ENCODE measurements around the gene BOLL.
A peak's percentile ranks its signal among the peaks of the same experiment; 100 is the strongest.
"Not testable (repeated sequence)": the region's sequence is repeated elsewhere in the genome, so short reads cannot be mapped to it uniquely, and the experiment has no call there.

Gene BOLL

DNA sequence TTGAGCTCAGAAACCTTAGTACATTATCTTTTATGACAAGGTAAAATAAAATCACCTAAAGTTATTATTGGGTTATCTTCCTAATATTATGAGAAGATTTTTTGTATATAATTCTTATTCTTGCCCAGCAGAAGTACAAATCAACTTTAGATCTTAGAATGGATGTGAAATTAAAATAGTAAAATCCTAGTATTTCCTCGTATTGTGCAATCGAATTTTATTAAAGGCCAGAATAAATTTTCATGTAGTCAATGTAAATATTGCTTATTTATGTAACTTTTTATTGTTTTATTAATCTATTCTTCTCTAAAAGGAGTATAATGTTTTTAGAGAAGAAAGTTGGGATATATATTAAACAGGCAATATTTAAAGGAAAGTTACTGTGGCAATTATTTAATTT is 67.3 kb downstream of the BOLL start:
- H3K27me3 ChIP-seq (replicated peaks in 2 of 5; ENCODE audit: control insufficient read depth in 4 of 5, insufficient read depth in 5 of 5, low read length in 4 of 5), result no peaks in the 10 kb centered on the region
- no peak overlapping the region for H3K4me3 ChIP-seq (ENCODE audit: control insufficient read depth in 1 of 7, extremely low read depth in 1 of 7, insufficient read depth in 4 of 7, low read depth in 2 of 7, low read length in 6 of 7)
- no peak overlapping the region for H3K27ac ChIP-seq (ENCODE audit: insufficient read depth in 1 of 2, low read depth in 1 of 2, low read length in 2 of 2, poor library complexity in 1 of 2, severe bottlenecking in 2 of 2)
- WGBS (ENCODE audit: insufficient coverage), result no CpG with 5 or more reads among the region's 2 CpGs
- H3K4me1 ChIP-seq (ENCODE audit: control extremely low read depth in 1 of 4, control insufficient read depth in 4 of 4, insufficient read depth in 4 of 4, low read length in 3 of 4), result no peaks in the 10 kb centered on the region
- ChIA-PET CTCF (no interaction called here), POLR2A (no interaction called here)
- H3K9me3 ChIP-seq (ENCODE audit: control extremely low read depth in 1 of 5, control insufficient read depth in 4 of 5, insufficient read depth in 2 of 5, low read depth in 1 of 5, low read length in 4 of 5), result no peaks in the 10 kb centered on the region
- H3K36me3 ChIP-seq (ENCODE audit: control insufficient read depth in 4 of 4, insufficient read depth in 4 of 4, low read length in 3 of 4), result no peaks in the 10 kb centered on the region
- no peak for DNase-seq

GRCh38 chr2:197713271-197713670 is 71.8 kb downstream of the BOLL start:
- POLR2A ChIA-PET, result no interaction called here
- 100% methylated on average over 1 of the region's 3 CpGs for WGBS (ENCODE audit: insufficient coverage)
- Histone ChIP-seq H3K4me1 (ENCODE audit: control extremely low read depth in 1 of 4, control insufficient read depth in 4 of 4, insufficient read depth in 4 of 4, low read length in 3 of 4) (peaks cover under 1 to 12% (median 10%) of the 10 kb centered on the region in 4 experiments), H3K36me3 (ENCODE audit: control insufficient read depth in 4 of 4, insufficient read depth in 4 of 4, low read length in 3 of 4) (peaks cover 0 to 16% (median 4%) of the 10 kb centered on the region in 4 experiments), H3K4me3 (ENCODE audit: control insufficient read depth in 1 of 7, extremely low read depth in 1 of 7, insufficient read depth in 4 of 7, low read depth in 2 of 7, low read length in 6 of 7) (no peak overlapping the region), H3K27ac (ENCODE audit: insufficient read depth in 1 of 2, low read depth in 1 of 2, low read length in 2 of 2, poor library complexity in 1 of 2, severe bottlenecking in 2 of 2) (no peak overlapping the region), H3K9me3 (ENCODE audit: control extremely low read depth in 1 of 5, control insufficient read depth in 4 of 5, insufficient read depth in 2 of 5, low read depth in 1 of 5, low read length in 4 of 5) (no peaks in the 10 kb centered on the region), H3K27me3 (replicated peaks in 2 of 5; ENCODE audit: control insufficient read depth in 4 of 5, insufficient read depth in 5 of 5, low read length in 4 of 5) (no peaks in the 10 kb centered on the region)
- no peak for DNase-seq
- CTCF ChIA-PET, result interaction anchor here (2.3 kb wide), 1 partner anchor 67 kb away, joined by 9 read pairs; no protein-coding TSS in a partner anchor

GRCh38 chr2:197711578-197711977 is 73.5 kb downstream of the BOLL start:
- ChIA-PET CTCF (interaction anchor here (2.3 kb wide), 1 partner anchor 69 kb away, joined by 9 read pairs; no protein-coding TSS in a partner anchor), POLR2A (no interaction called here)
- H3K36me3 ChIP-seq (ENCODE audit: control insufficient read depth in 4 of 4, insufficient read depth in 4 of 4, low read length in 3 of 4), result peaks cover 0 to 17% (median 4%) of the 10 kb centered on the region in 4 experiments
- no peak for DNase-seq
- H3K4me3 ChIP-seq (ENCODE audit: control insufficient read depth in 1 of 7, extremely low read depth in 1 of 7, insufficient read depth in 4 of 7, low read depth in 2 of 7, low read length in 6 of 7), result no peak overlapping the region
- no peaks in the 10 kb centered on the region for H3K9me3 ChIP-seq (ENCODE audit: control extremely low read depth in 1 of 5, control insufficient read depth in 4 of 5, insufficient read depth in 2 of 5, low read depth in 1 of 5, low read length in 4 of 5)
- peaks cover 8 to 24% (median 20%) of the 10 kb centered on the region in 4 experiments for H3K4me1 ChIP-seq (ENCODE audit: control extremely low read depth in 1 of 4, control insufficient read depth in 4 of 4, insufficient read depth in 4 of 4, low read length in 3 of 4)
- no peaks in the 10 kb centered on the region for H3K27me3 ChIP-seq (replicated peaks in 2 of 5; ENCODE audit: control insufficient read depth in 4 of 5, insufficient read depth in 5 of 5, low read length in 4 of 5)
- H3K27ac ChIP-seq (ENCODE audit: insufficient read depth in 1 of 2, low read depth in 1 of 2, low read length in 2 of 2, poor library complexity in 1 of 2, severe bottlenecking in 2 of 2), result no peak overlapping the region

DNA sequence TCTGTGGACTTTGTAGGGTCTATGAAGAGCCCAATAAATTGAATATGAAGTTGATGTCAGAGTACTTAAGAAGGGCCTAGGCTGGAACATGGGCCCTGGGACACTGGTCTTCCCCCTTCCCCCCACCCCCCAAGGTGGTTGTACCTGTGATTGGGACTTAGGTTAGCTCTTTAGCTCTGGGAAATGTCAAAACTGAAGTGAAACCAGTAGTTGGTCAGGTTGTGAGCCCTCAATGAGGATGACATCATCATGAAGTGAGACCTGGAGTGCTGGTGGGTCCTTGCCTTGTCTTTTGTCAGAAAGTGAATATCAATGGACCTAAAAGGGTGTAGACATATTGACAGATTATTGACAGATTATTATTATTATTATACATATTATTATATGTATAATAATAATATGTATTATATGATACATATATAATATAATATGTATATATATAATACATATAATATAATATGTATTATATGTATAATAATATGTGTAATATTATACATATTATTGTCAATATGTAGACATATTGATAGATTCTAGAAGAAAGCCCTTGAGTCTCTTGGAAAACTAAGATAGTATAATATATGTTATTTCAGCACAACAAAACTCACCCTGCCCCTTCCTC is 74.6 kb downstream of the BOLL start:
- H3K4me3 ChIP-seq (ENCODE audit: control insufficient read depth in 1 of 7, extremely low read depth in 1 of 7, insufficient read depth in 4 of 7, low read depth in 2 of 7, low read length in 6 of 7), result peak overlapping the region in 1 of 7 experiments; percentile 22
- H3K36me3 ChIP-seq (ENCODE audit: control insufficient read depth in 4 of 4, insufficient read depth in 4 of 4, low read length in 3 of 4), result peaks cover 0 to 17% (median 4%) of the 10 kb centered on the region in 4 experiments
- POLR2A ChIA-PET, result no interaction called here
- H3K9me3 ChIP-seq (ENCODE audit: control extremely low read depth in 1 of 5, control insufficient read depth in 4 of 5, insufficient read depth in 2 of 5, low read depth in 1 of 5, low read length in 4 of 5), result no peaks in the 10 kb centered on the region
- peak in 2 of 3 donors; percentile 17 to 29 for DNase-seq
- CTCF ChIA-PET, result interaction anchor here (0.7 to 2.3 kb wide), 2 partner anchors 70 to 111 kb away, joined by 3 to 9 read pairs; no protein-coding TSS in a partner anchor
- peaks cover 8 to 35% (median 31%) of the 10 kb centered on the region in 4 experiments for H3K4me1 ChIP-seq (ENCODE audit: control extremely low read depth in 1 of 4, control insufficient read depth in 4 of 4, insufficient read depth in 4 of 4, low read length in 3 of 4)
- no peaks in the 10 kb centered on the region for H3K27me3 ChIP-seq (replicated peaks in 2 of 5; ENCODE audit: control insufficient read depth in 4 of 5, insufficient read depth in 5 of 5, low read length in 4 of 5)
- H3K27ac ChIP-seq (ENCODE audit: insufficient read depth in 1 of 2, low read depth in 1 of 2, low read length in 2 of 2, poor library complexity in 1 of 2, severe bottlenecking in 2 of 2), result no peak overlapping the region

- 99% methylated on average over 6 of the region's 7 CpGs for WGBS (ENCODE audit: insufficient coverage)
- H3K4me3 ChIP-seq (ENCODE audit: control insufficient read depth in 1 of 7, extremely low read depth in 1 of 7, insufficient read depth in 4 of 7, low read depth in 2 of 7, low read length in 6 of 7); CTCF ChIA-PET; H3K27me3 ChIP-seq (replicated peaks in 2 of 5; ENCODE audit: control insufficient read depth in 4 of 5, insufficient read depth in 5 of 5, low read length in 4 of 5); POLR2A ChIA-PET; DNase-seq; H3K27ac ChIP-seq (ENCODE audit: insufficient read depth in 1 of 2, low read depth in 1 of 2, low read length in 2 of 2, poor library complexity in 1 of 2, severe bottlenecking in 2 of 2); H3K9me3 ChIP-seq (ENCODE audit: control extremely low read depth in 1 of 5, control insufficient read depth in 4 of 5, insufficient read depth in 2 of 5, low read depth in 1 of 5, low read length in 4 of 5): not testable (repeated sequence)
- peaks cover 12 to 42% (median 36%) of the 10 kb centered on the region in 4 experiments for H3K4me1 ChIP-seq (ENCODE audit: control extremely low read depth in 1 of 4, control insufficient read depth in 4 of 4, insufficient read depth in 4 of 4, low read length in 3 of 4)
- H3K36me3 ChIP-seq (ENCODE audit: control insufficient read depth in 4 of 4, insufficient read depth in 4 of 4, low read length in 3 of 4), result peaks cover 0 to 17% (median 4%) of the 10 kb centered on the region in 4 experiments
Measured at GRCh38 chr2:197709140-197709539, 76.0 kb downstream of the BOLL start.

DNA sequence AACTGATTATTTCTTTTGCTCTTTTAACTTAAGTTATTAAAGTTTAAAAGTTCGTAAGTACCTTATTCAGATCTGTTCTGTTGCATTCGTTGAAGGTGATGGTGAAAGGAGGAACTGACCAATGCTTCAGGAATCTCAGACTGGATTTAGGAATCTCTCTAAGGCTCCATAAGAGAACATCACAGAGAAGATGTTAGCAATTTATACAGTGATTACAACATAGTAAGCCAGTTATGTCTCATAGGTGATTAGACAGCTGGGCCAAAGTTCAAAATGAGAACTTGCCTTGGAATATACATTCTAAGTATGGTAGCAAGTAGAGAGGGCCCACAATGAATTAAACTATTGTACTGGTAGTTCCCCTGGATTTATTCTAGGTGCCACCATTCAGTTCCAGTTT is 76.8 kb downstream of the BOLL start:
- ChIA-PET CTCF (interaction anchor here (0.6 to 2.4 kb wide), 3 partner anchors 14 to 221 kb away, joined by 3 to 6 read pairs (median 6); no protein-coding TSS in a partner anchor), POLR2A (no interaction called here)
- Histone ChIP-seq H3K27ac (ENCODE audit: insufficient read depth in 1 of 2, low read depth in 1 of 2, low read length in 2 of 2, poor library complexity in 1 of 2, severe bottlenecking in 2 of 2) (no peak overlapping the region), H3K4me3 (ENCODE audit: control insufficient read depth in 1 of 7, extremely low read depth in 1 of 7, insufficient read depth in 4 of 7, low read depth in 2 of 7, low read length in 6 of 7) (peak overlapping the region in 3 of 7 experiments; percentile 11 to 93 (median 11)), H3K9me3 (ENCODE audit: control extremely low read depth in 1 of 5, control insufficient read depth in 4 of 5, insufficient read depth in 2 of 5, low read depth in 1 of 5, low read length in 4 of 5) (no peaks in the 10 kb centered on the region), H3K36me3 (ENCODE audit: control insufficient read depth in 4 of 4, insufficient read depth in 4 of 4, low read length in 3 of 4) (peaks cover 0 to 17% (median 4%) of the 10 kb centered on the region in 4 experiments), H3K27me3 (replicated peaks in 2 of 5; ENCODE audit: control insufficient read depth in 4 of 5, insufficient read depth in 5 of 5, low read length in 4 of 5) (no peaks in the 10 kb centered on the region), H3K4me1 (ENCODE audit: control extremely low read depth in 1 of 4, control insufficient read depth in 4 of 4, insufficient read depth in 4 of 4, low read length in 3 of 4) (peaks cover 12 to 42% (median 36%) of the 10 kb centered on the region in 4 experiments)
- no peak for DNase-seq
- 38% methylated on average over 1 of the region's 2 CpGs for WGBS (ENCODE audit: insufficient coverage)
